NOMO-1 (cell line): ENCODE results near the gene PRKRIP1.
"Not testable (repeated sequence)": the region's sequence is repeated elsewhere in the genome, so short reads cannot be mapped to it uniquely, and the experiment has no call there.

Experiments
- DNase-seq, 2 experiments: peaks; one replicate each; lab custom pipeline; 2025; ENCODE audit not compliant: unreplicated experiment in 2 of 2; lab: John Stamatoyannopoulos, UW

PRKRIP1 gene

GRCh38 chr7:102455596-102455995 lies 59.4 kb downstream of the PRKRIP1 start:
- no peak for DNase-seq

- no peak for DNase-seq
Measured at GRCh38 chr7:102456327-102456726, 60.2 kb downstream of the PRKRIP1 start.

- no peak for DNase-seq
Measured at GRCh38 chr7:102457352-102457924, 61.3 kb downstream of the PRKRIP1 start.

GRCh38 chr7:102459221-102459844 lies 63.2 kb downstream of the PRKRIP1 start:
- DNase-seq: no peak

GRCh38 chr7:102460467-102460866 lies 64.3 kb downstream of the PRKRIP1 start:
- no peak for DNase-seq

- no peak for DNase-seq
Measured at GRCh38 chr7:102463841-102464576, 67.8 kb downstream of the PRKRIP1 start.

GRCh38 chr7:102464577-102465280 lies 68.6 kb downstream of the PRKRIP1 start, which contains the start of the genes ALKBH4 and LRWD1:
ALKBH4 (minus strand) TSS chr7:102464863; CDS start chr7:102464836, 27 bp downstream.
LRWD1 (plus strand) TSS chr7:102464984; CDS start chr7:102465081, 97 bp downstream.
- DNase-seq: peak; percentile 52 to 77

- no peak for DNase-seq
Measured at GRCh38 chr7:102466097-102466496, 69.9 kb downstream of the PRKRIP1 start.

GRCh38 chr7:102467581-102468477 lies 71.7 kb downstream of the PRKRIP1 start:
- no peak for DNase-seq

- DNase-seq: no peak
Measured at GRCh38 chr7:102468478-102469350, 72.6 kb downstream of the PRKRIP1 start.

- no peak for DNase-seq
Measured at GRCh38 chr7:102469351-102469971, 73.3 kb downstream of the PRKRIP1 start.

- DNase-seq: no peak
Measured at GRCh38 chr7:102469972-102470825, 74.0 kb downstream of the PRKRIP1 start.

- no peak for DNase-seq
Measured at GRCh38 chr7:102471791-102472125, 75.6 kb downstream of the PRKRIP1 start.

- DNase-seq: no peak
Measured at GRCh38 chr7:102472126-102473041, 76.2 kb downstream of the PRKRIP1 start.

GRCh38 chr7:102473271-102473991 lies 77.3 kb downstream of the PRKRIP1 start:
- DNase-seq: no peak

- not testable (repeated sequence) for DNase-seq
Measured at GRCh38 chr7:102474116-102474515, 78.0 kb downstream of the PRKRIP1 start.
